Measurements from ENCODE around the gene GPC6. TPM values are rescaled to one million over a fixed set of nuclear protein-coding genes. Genes with fewer than 3 reads are reported as not detected.

GPC6 gene
- total RNA-seq, 1 donor from 2014 or later, result not detected

DNA sequence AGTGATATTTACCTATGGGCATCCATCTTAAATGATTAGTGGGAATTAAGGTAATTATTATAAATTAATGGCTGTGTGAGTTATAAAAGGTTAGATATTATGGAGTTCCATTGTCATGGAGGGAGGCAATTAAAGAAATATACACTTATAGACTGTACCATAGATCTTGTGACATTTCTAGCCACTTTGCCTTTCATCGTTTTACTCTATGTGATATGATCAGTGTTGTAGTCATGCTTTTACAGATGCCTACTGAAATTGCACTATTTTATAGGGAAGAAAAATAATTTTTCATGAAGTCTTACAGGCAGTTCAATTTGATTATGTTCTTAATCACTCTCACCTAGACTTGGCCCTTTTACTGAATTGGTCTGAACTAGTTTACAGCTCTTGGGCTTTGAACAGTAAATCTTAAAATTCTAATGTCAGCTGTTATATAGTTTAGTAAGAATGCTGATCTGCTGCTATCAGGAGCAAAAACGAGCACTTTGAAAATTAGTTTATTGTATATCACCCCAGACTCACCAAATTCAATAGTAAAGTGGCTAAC, 301.2 kb downstream of the GPC6 start:
- Mint-ChIP-seq H3K4me3 (no peak overlapping the region), H3K4me1 (no peaks in the 10 kb centered on the region), H3K36me3 (ENCODE audit: low read depth) (no peaks in the 10 kb centered on the region), H3K27me3 (no peaks in the 10 kb centered on the region), H3K9me3 (no peaks in the 10 kb centered on the region), H3K27ac (no peak overlapping the region)
- no peak for DNase-seq
- intact Hi-C loops (cut with micrococcal nuclease), result no loop called here

DNA sequence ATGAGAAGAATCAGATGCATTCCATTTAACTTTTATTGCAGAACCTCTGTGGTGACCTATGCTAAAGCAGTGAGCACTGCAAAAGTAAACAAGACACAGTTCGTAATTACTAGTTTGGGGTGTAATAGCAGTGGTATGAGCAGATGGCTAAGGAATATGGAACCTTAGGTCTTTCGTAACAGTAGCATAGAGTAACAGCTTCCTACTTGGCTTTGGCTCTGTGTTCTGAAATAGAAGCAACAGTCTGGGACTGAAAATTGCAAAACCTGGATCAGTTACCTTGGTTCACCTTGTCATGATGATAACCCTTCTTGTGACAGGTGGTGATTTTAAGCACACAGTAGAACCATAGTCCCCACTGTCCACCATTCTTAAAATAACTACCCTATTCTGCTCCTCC, 303.4 kb downstream of the GPC6 start:
- H3K9me3 Mint-ChIP-seq, result no peaks in the 10 kb centered on the region
- H3K27me3 Mint-ChIP-seq, result no peaks in the 10 kb centered on the region
- H3K4me3 Mint-ChIP-seq, result no peak overlapping the region
- no peak for DNase-seq
- no peak overlapping the region for H3K27ac Mint-ChIP-seq
- H3K36me3 Mint-ChIP-seq (ENCODE audit: low read depth), result no peaks in the 10 kb centered on the region
- intact Hi-C loops (cut with micrococcal nuclease), result no loop called here
- no peaks in the 10 kb centered on the region for H3K4me1 Mint-ChIP-seq

DNA sequence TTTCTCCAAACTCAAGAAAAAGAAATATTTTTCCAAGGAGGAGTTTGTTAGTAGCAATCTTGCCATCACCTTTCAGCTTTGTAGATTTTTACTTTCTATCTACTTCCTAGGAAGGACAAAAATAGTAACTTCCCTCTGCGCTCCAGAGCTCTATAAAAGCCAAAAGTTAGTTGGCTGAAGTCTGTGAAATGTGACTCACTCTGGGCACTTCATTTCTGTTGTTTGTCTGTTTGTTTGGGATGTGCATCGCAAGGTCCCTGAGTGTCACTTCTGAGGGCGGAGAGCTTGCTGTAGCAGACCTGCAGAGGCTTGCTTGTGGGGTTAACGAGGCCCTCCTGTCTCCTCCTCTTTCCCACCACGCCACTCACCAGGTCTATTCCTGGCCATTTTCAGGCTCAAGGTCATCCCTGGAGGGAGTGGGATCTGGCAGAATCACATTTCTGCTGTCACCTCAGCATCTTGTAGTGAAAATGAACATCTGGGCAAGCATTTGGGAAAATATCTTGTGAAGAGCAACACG, 307.6 kb downstream of the GPC6 start:
- Mint-ChIP-seq H3K27me3 (no peaks in the 10 kb centered on the region), H3K4me1 (no peaks in the 10 kb centered on the region), H3K9me3 (no peaks in the 10 kb centered on the region), H3K27ac (no peak overlapping the region), H3K36me3 (ENCODE audit: low read depth) (no peaks in the 10 kb centered on the region), H3K4me3 (no peak overlapping the region)
- intact Hi-C loops (cut with micrococcal nuclease), result no loop called here
- DNase-seq, result no peak

DNA sequence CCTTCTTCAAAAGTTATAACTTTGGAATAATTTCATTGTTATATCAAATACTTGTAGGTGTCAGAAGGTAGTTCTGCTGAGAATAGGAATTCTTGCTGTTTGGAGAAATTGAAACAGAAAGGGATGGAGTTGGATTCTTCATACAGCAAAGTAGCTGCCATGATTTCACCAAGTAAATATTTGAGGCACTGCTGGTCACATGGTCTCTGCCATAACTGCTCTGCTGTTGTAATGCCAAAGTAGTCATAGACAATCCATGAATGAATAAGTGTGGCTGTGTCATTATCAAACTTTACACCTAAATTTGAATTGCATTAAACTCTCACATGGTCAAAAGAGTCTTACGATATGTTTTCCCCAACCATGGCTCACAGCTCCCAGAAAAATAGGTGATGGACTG, 308.6 kb downstream of the GPC6 start:
- no peaks in the 10 kb centered on the region for H3K9me3 Mint-ChIP-seq
- no peaks in the 10 kb centered on the region for H3K36me3 Mint-ChIP-seq (ENCODE audit: low read depth)
- H3K4me1 Mint-ChIP-seq, result no peaks in the 10 kb centered on the region
- H3K27ac Mint-ChIP-seq, result no peak overlapping the region
- DNase-seq, result no peak
- intact Hi-C loops (cut with micrococcal nuclease), result no loop called here
- H3K27me3 Mint-ChIP-seq, result no peaks in the 10 kb centered on the region
- no peak overlapping the region for H3K4me3 Mint-ChIP-seq

DNA sequence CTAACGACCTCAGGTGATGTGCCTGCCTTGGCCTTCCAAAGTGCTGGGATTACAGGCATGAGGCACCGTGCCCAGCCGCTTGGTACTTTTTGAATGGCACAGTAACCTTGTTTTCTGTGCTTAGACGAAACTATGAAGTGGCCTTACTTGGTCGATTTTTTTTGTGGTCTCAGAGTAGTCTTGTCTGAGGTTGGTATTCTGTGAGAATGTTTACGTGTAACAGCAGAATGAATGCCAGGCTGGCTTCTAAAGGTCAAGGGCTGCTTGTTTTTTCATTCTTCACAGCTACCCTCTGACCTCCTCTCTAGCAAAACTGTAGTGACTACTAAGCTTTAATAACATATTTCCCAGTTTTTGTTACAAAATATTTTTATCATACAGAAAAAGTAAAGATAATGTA, 313.3 kb downstream of the GPC6 start:
- H3K36me3 Mint-ChIP-seq (ENCODE audit: low read depth), result no peaks in the 10 kb centered on the region
- H3K9me3 Mint-ChIP-seq, result peaks cover 4% of the 10 kb centered on the region
- no peak for DNase-seq
- intact Hi-C loops (cut with micrococcal nuclease), result no loop called here
- no peaks in the 10 kb centered on the region for H3K27me3 Mint-ChIP-seq
- H3K27ac Mint-ChIP-seq, result no peak overlapping the region
- no peaks in the 10 kb centered on the region for H3K4me1 Mint-ChIP-seq
- no peak overlapping the region for H3K4me3 Mint-ChIP-seq

DNA sequence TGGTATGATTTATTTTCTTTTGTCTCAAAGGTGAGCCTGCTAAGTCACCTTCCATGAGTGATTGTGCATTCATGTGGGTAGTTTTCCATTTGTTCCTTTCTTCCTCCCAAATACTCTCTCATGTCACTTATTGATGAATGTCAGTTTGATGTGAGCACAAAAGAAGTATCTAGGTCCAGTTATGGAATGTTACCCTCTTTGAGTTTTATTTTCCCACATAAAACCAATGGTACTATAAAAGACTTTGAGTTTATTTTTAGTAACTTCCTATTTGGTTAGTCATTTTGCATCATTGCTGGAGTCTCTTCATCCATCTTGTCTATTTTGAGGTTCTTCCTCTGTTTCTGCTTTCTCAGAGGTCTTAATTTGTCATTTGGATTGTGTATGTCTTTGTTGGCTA, 321.3 kb downstream of the GPC6 start:
- intact Hi-C loops (cut with micrococcal nuclease), result no loop called here
- H3K4me3 Mint-ChIP-seq, result no peak overlapping the region
- H3K9me3 Mint-ChIP-seq, result no peaks in the 10 kb centered on the region
- H3K27ac Mint-ChIP-seq, result no peak overlapping the region
- no peak for DNase-seq
- no peaks in the 10 kb centered on the region for H3K4me1 Mint-ChIP-seq
- H3K36me3 Mint-ChIP-seq (ENCODE audit: low read depth), result no peaks in the 10 kb centered on the region
- H3K27me3 Mint-ChIP-seq, result no peaks in the 10 kb centered on the region

DNA sequence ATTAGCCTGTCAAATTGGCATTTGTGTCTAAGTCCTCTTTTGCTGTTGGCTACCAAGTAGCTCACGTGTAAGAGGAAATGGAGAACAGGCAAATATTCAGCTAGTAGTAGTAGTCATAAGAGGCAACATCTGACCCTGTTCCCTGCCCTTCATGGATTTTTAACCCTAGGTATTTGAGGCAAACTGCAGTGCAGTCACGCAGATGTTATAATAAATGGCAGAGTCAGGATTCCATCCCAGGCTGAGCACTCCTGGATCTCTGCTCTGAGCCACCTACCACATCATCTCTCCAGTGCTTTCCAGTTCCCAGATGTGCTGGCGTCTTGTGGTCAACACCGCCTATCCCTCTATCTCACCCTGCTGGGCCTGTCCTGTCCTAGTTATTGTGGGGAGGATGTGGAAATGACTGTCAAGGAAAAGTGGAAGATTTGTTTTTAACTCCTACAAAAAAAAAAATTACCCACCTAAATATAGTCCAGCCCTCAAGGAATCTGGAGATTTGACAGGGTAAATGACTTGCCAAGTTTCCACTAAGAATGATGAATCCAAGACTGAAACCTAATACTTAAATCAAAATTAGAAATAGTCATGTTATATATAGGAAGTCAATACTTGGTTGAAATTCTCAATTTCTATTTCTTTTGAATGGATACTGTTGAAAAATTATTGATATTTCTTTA, 322.9 kb downstream of the GPC6 start:
- H3K27me3 Mint-ChIP-seq, result no peaks in the 10 kb centered on the region
- intact Hi-C loops (cut with micrococcal nuclease), result no loop called here
- no peaks in the 10 kb centered on the region for H3K9me3 Mint-ChIP-seq
- no peaks in the 10 kb centered on the region for H3K36me3 Mint-ChIP-seq (ENCODE audit: low read depth)
- H3K27ac Mint-ChIP-seq, result no peak overlapping the region
- DNase-seq, result no peak
- no peak overlapping the region for H3K4me3 Mint-ChIP-seq
- no peaks in the 10 kb centered on the region for H3K4me1 Mint-ChIP-seq

DNA sequence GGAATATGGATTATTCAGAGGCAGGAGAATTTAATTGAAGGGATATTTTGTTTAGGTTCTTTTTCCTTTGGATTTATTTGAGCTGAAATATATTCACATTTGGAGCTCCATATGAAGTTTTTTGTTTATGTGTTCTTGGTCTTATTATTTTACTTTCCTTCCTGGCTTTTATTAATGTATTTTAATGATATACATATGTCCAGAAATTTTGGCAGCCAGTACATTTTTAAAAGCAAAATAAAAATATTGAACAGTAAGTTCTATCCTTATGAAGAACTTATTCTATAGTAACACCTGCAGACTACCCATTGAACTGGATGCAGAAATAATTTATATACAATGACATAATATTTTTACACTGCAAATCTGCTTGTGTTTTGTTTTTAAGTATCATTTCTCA, 323.6 kb downstream of the GPC6 start:
- no peaks in the 10 kb centered on the region for H3K9me3 Mint-ChIP-seq
- H3K4me3 Mint-ChIP-seq, result no peak overlapping the region
- H3K36me3 Mint-ChIP-seq (ENCODE audit: low read depth), result no peaks in the 10 kb centered on the region
- DNase-seq, result no peak
- no peaks in the 10 kb centered on the region for H3K27me3 Mint-ChIP-seq
- no peak overlapping the region for H3K27ac Mint-ChIP-seq
- intact Hi-C loops (cut with micrococcal nuclease), result no loop called here
- H3K4me1 Mint-ChIP-seq, result no peaks in the 10 kb centered on the region

DNA sequence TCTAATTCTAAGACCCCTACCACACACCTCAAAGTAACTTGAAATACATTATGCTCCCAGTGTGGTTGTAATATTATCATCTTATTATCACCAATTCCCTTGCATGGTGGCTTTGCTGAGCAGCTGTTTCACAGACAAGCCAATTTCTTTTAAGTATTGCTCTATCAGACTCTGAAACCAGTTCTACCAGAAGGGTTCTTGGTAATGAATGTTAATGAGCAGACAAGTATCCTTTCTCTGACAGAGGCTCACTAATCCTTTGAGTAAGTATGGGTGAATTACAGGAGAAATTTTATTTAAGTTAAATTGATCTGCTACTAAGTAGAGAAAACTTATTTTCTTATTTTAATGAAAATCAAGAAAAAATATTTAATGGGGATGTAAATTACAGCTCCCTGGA, 326.0 kb downstream of the GPC6 start:
- intact Hi-C loops (cut with micrococcal nuclease), result no loop called here
- no peak for DNase-seq
- no peaks in the 10 kb centered on the region for H3K27me3 Mint-ChIP-seq
- no peaks in the 10 kb centered on the region for H3K36me3 Mint-ChIP-seq (ENCODE audit: low read depth)
- H3K9me3 Mint-ChIP-seq, result no peaks in the 10 kb centered on the region
- H3K4me3 Mint-ChIP-seq, result no peak overlapping the region
- H3K4me1 Mint-ChIP-seq, result no peaks in the 10 kb centered on the region
- no peak overlapping the region for H3K27ac Mint-ChIP-seq

DNA sequence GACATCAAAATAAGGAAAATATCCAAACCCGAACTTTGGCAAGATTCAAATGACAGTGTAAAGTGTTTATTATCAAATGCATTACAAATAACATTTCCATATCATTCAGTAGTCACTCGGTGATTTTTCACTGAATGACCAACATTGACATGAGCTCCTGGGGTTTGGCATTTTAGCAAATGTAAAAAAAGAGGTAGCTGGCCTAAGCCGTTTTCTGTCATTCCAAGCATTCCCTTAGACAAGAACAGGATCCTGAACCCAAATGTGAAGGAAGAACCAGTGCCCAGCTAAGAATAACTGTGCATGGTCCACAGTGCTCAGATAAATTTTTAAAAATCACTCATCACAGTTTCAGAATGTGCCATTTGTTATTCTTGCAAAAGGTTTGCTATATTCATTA, 327.9 kb downstream of the GPC6 start:
- no peak overlapping the region for H3K27ac Mint-ChIP-seq
- H3K4me1 Mint-ChIP-seq, result no peaks in the 10 kb centered on the region
- H3K4me3 Mint-ChIP-seq, result no peak overlapping the region
- no peaks in the 10 kb centered on the region for H3K27me3 Mint-ChIP-seq
- no peak for DNase-seq
- intact Hi-C loops (cut with micrococcal nuclease), result no loop called here
- no peaks in the 10 kb centered on the region for H3K9me3 Mint-ChIP-seq
- H3K36me3 Mint-ChIP-seq (ENCODE audit: low read depth), result no peaks in the 10 kb centered on the region

DNA sequence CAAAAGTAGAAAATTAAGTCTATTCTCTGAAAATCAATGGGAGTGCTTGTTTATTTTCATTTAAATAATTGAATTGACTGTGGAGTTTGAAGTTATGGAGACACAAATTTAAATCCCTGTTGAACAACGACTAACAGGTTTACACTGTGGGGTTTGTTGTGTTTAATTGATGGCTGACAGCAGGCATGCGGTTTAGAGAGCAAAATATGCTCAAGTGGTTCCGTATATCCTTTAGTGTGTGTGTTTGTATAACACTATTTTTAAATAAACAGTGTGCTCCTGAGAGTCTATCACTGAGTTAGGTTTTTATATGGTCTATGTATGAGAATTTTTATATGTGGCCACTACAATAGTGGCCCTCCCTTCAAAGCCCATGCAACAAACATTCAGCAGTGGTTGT, 332.0 kb downstream of the GPC6 start:
- Mint-ChIP-seq H3K9me3 (no peaks in the 10 kb centered on the region), H3K36me3 (ENCODE audit: low read depth) (no peaks in the 10 kb centered on the region), H3K27ac (no peak overlapping the region), H3K4me3 (no peak overlapping the region), H3K27me3 (no peaks in the 10 kb centered on the region), H3K4me1 (no peaks in the 10 kb centered on the region)
- intact Hi-C loops (cut with micrococcal nuclease), result no loop called here
- DNase-seq, result no peak

DNA sequence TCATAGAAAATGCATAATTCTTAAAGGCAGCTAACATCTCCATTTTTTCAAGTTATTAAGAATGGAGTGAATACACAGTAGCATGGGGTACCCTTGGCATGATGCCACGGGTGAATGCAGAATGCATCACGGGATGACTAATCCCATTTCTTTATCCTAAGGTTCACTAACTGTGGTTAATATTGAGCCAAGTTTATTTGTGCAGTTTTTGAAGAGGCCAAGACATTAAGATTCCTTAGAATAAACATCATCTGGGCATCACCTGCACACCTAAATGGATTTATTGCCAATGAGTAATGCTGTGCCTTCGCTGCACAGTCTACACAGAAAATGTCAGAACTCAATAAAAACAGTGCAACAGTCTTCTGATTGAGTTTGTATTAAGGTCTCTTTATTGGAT, 333.1 kb downstream of the GPC6 start:
- Mint-ChIP-seq H3K4me3 (no peak overlapping the region), H3K4me1 (no peaks in the 10 kb centered on the region), H3K36me3 (ENCODE audit: low read depth) (no peaks in the 10 kb centered on the region), H3K27ac (no peak overlapping the region), H3K27me3 (no peaks in the 10 kb centered on the region), H3K9me3 (no peaks in the 10 kb centered on the region)
- intact Hi-C loops (cut with micrococcal nuclease), result no loop called here
- DNase-seq, result no peak

DNA sequence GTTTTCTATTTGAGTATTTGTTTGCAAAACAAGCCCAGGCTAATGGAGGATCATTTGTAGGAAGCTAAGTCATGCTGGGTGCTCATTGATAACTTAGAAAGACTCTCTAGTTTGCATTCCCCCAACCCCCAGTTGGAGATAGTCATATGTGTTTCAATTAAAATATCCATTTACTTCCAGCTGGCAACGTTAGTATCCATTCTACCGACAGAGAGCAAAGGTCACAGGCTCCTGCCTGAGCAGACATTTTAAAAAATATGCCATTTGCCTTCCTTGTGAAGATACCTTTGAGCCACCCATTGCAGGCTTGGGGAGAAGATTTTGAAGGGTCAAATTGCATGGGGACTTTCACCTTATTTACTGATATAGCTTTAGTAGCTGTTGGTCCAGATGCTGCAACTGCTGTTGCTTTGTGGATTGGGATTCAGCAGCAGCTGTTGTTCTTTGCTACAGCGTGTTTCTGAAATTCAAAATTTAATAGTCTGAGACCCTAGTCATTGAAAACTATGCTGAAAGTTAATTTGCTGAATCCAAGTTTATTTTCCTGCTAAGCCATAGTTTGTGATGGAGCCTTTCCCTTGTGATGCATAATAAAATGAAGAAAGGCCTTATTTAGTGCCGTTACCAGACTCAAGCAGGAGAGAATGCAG, 335.1 kb downstream of the GPC6 start:
- Mint-ChIP-seq H3K27ac (no peak overlapping the region), H3K36me3 (ENCODE audit: low read depth) (no peaks in the 10 kb centered on the region), H3K4me1 (no peaks in the 10 kb centered on the region), H3K27me3 (no peaks in the 10 kb centered on the region), H3K9me3 (no peaks in the 10 kb centered on the region), H3K4me3 (no peak overlapping the region)
- DNase-seq, result no peak
- intact Hi-C loops (cut with micrococcal nuclease), result no loop called here

DNA sequence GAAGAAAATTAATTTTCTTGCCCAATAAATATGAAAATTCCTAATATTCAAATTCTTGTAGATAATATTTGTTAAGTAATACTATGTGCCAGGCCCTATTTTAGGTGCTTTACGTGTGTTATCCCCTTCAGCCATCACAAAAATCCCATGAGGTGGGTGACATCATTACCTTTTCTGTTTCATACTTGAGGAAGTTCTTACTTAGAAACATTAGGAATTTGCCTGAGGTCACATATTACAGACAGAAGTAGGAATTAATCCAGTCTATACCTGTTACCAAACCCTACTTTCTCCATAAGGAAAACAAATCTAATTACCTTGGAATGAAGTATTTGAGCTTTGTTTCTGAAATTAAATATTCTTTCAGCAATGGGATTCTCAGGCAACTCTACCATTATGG, 336.1 kb downstream of the GPC6 start:
- Mint-ChIP-seq H3K36me3 (ENCODE audit: low read depth) (no peaks in the 10 kb centered on the region), H3K27me3 (no peaks in the 10 kb centered on the region), H3K4me1 (no peaks in the 10 kb centered on the region), H3K27ac (no peak overlapping the region), H3K4me3 (no peak overlapping the region), H3K9me3 (no peaks in the 10 kb centered on the region)
- intact Hi-C loops (cut with micrococcal nuclease), result no loop called here
- DNase-seq, result no peak

DNA sequence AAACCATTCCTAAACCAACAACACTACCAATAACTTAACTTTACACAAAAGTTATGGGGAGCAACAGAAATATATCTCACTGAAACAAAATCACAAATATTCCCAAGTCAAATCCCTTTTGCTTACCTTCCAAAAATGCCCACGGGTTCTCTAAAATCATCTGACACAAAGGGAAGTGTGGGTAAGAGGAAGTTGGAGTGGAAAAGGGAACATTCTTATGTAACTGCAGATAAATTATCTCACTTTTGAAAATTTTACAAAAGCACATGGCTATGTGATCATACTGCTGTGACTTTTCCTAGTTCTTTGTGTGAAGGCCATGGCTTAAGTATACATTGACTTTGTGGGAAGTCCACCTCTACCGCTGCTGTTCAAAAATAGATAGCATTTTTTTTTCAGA, 350.5 kb downstream of the GPC6 start:
- no peak for DNase-seq
- no peaks in the 10 kb centered on the region for H3K4me1 Mint-ChIP-seq
- H3K36me3 Mint-ChIP-seq (ENCODE audit: low read depth), result no peaks in the 10 kb centered on the region
- H3K9me3 Mint-ChIP-seq, result no peaks in the 10 kb centered on the region
- intact Hi-C loops (cut with micrococcal nuclease), result no loop called here
- no peak overlapping the region for H3K27ac Mint-ChIP-seq
- H3K4me3 Mint-ChIP-seq, result no peak overlapping the region
- no peaks in the 10 kb centered on the region for H3K27me3 Mint-ChIP-seq

Data from activated CD4-positive, alpha-beta T cell treated with anti-CD3 and anti-CD28 coated beads, Interleukin-2, amount 10 ng/mL, durations not matched to agents 24 days and 14 days (primary cell).